Measurements from ENCODE around the gene APOL2.
"Not testable (repeated sequence)": the region's sequence is repeated elsewhere in the genome, so short reads cannot be mapped to it uniquely, and the experiment has no call there.

The APOL2 gene

GRCh38 chr22:36220451-36220921 is 18.8 kb downstream of the APOL2 start:
- DNase-seq: no peak

GRCh38 chr22:36218648-36219193 is 20.6 kb downstream of the APOL2 start:
- no peak for DNase-seq

- no peak for DNase-seq
Observed at GRCh38 chr22:36215981-36216380, 23.3 kb downstream of the APOL2 start.

- DNase-seq: no peak
Observed at GRCh38 chr22:36213586-36213985, 25.7 kb downstream of the APOL2 start.

- DNase-seq: no peak
Observed at GRCh38 chr22:36212901-36213300, 26.4 kb downstream of the APOL2 start.

GRCh38 chr22:36211237-36211861 is 28.0 kb downstream of the APOL2 start:
- no peak for DNase-seq

- no peak for DNase-seq
Observed at GRCh38 chr22:36210224-36210623, 29.1 kb downstream of the APOL2 start.

- DNase-seq: not testable (repeated sequence)
Observed at GRCh38 chr22:36209488-36209908, 29.8 kb downstream of the APOL2 start.

- no peak for DNase-seq
Observed at GRCh38 chr22:36208914-36209313, 30.4 kb downstream of the APOL2 start.

- no peak for DNase-seq
Observed at GRCh38 chr22:36208162-36208765, 31.1 kb downstream of the APOL2 start.

GRCh38 chr22:36206255-36206654 is 33.1 kb downstream of the APOL2 start:
- DNase-seq: no peak

GRCh38 chr22:36205573-36205972 is 33.8 kb downstream of the APOL2 start:
- not testable (repeated sequence) for DNase-seq

GRCh38 chr22:36204632-36205015 is 34.7 kb downstream of the APOL2 start:
- no peak for DNase-seq

- no peak for DNase-seq
Observed at GRCh38 chr22:36204001-36204631, 35.2 kb downstream of the APOL2 start.

GRCh38 chr22:36203441-36203840 is 35.9 kb downstream of the APOL2 start:
- not testable (repeated sequence) for DNase-seq

- not testable (repeated sequence) for DNase-seq
Observed at GRCh38 chr22:36202906-36203305, 36.4 kb downstream of the APOL2 start.

- no peak for DNase-seq
Observed at GRCh38 chr22:36201630-36202319, 37.6 kb downstream of the APOL2 start, which contains the start of gene APOL4. APOL4 (minus strand) TSS chr22:36201809; CDS start chr22:36201734, 75 bp downstream.

GRCh38 chr22:36201025-36201424 is 38.3 kb downstream of the APOL2 start:
- DNase-seq: not testable (repeated sequence)

GRCh38 chr22:36199001-36199551 is 40.3 kb downstream of the APOL2 start:
- no peak for DNase-seq

- no peak for DNase-seq
Observed at GRCh38 chr22:36198536-36198935, 40.8 kb downstream of the APOL2 start.

GRCh38 chr22:36197514-36198146 is 41.7 kb downstream of the APOL2 start:
- DNase-seq: no peak

GRCh38 chr22:36197065-36197440 is 42.3 kb downstream of the APOL2 start:
- DNase-seq: no peak

Data from CD4-positive, alpha-beta T cell treated with Interleukin-10 for 1 hour (primary cell).